Tibial nerve (tissue), 3 donors: ENCODE results near the gene NBPF12.
"Not testable (repeated sequence)": the region's sequence is repeated elsewhere in the genome, so short reads cannot be mapped to it uniquely, and the experiment has no call there.

Experiments used
- CTCF ChIP-seq, 5 experiments: fragments of 200-600 bp in 3 of 5; fragments of 450-650 bp in 2 of 5; sonication (generic) in 3 of 5; IDR thresholded peaks; one replicate each; pipeline ENCODE4 v1.5.1; 2016 to 2019; ENCODE audit warnings: antibody characterized with exemption in 5 of 5, mild to moderate bottlenecking in 3 of 5, moderate library complexity in 2 of 5
- POLR2A ChIP-seq, 2 donors: fragments of 450-650 bp; IDR thresholded peaks; one replicate each; pipeline ENCODE4 v1.6.1; 2017; ENCODE audit warnings: antibody characterized with exemption in 2 of 2, mild to moderate bottlenecking in 2 of 2, moderate library complexity in 2 of 2

- not testable (repeated sequence) for TF ChIP-seq CTCF, POLR2A (IDR thresholded peaks at IDR 0.05)
Measured at GRCh38 chr1:147030066-147030653, 92.0 kb downstream of the NBPF12 start.
